Hepatocyte (in vitro differentiated cells): Measurements from ENCODE around the gene MYO3B.

Experiments
- CTCF ChIP-seq: fragments of 200-600 bp; sonication (generic); IDR thresholded peaks from 2 replicates; pipeline ENCODE4 v1.5.1; 2016; ENCODE audit warnings: antibody characterized with exemption, mild to moderate bottlenecking; ENCODE audit not compliant: poor library complexity
- EZH2phosphoT487 ChIP-seq: fragments of 200-600 bp; sonication (generic); IDR thresholded peaks from one replicate; pipeline ENCODE4 v1.6.1; 2018; ENCODE audit warnings: antibody characterized with exemption, mild to moderate bottlenecking, low read depth, moderate library complexity; ENCODE audit not compliant: unreplicated experiment, severe bottlenecking

GRCh38 chr2:170147576-170147975 lies 30.4 kb upstream of the MYO3B start:
- TF ChIP-seq CTCF: no peak
- TF ChIP-seq EZH2phosphoT487: no peak
